ENCODE measurements around the gene NSG2. TPM values are rescaled to one million over a fixed set of nuclear protein-coding genes. Genes with fewer than 3 reads are reported as not detected.

NSG2 gene
- total and polyA plus RNA-seq, 2 of the 4 experiments (the other 2 are of a cell fraction) = not detected

- no peak overlapping the region for H2AK9ac ChIP-seq (replicated peaks; ENCODE audit: low read depth, low read length, poor library complexity)
- H3K4ac ChIP-seq (ENCODE audit: low read depth, low read length) = no peak overlapping the region
- H3K4me3 ChIP-seq (ENCODE audit: insufficient read depth, low read depth, low read length) = no peak overlapping the region
- no peak overlapping the region for H3K18ac ChIP-seq (ENCODE audit: low read depth, low read length)
- WGBS, 2 experiments (ENCODE audit: extremely low coverage in 2 of 2, insufficient read length in 1 of 2) = 100% methylated on average over 1 of the region's 4 CpGs; no CpG with 5 or more reads in 1 of the 2 experiments
- no peaks in the 10 kb centered on the region for H3K27me3 ChIP-seq (ENCODE audit: control insufficient read depth, insufficient read depth, low read length)
- H3K9me1 ChIP-seq (ENCODE audit: insufficient read depth, low read length) = no peaks in the 10 kb centered on the region
- ATAC-seq (ENCODE audit: low read depth) (no peak), DNase-seq (no peak)
- no peak overlapping the region for H3K4me2 ChIP-seq (ENCODE audit: low read depth, low read length)
- H2AFZ ChIP-seq (replicated peaks; ENCODE audit: low read length, poor library complexity) = no peak overlapping the region
- H3K14ac ChIP-seq (replicated peaks; ENCODE audit: low read depth, low read length) = no peak overlapping the region
- H2BK20ac ChIP-seq (ENCODE audit: low read depth, low read length) = no peak overlapping the region
- H4K91ac ChIP-seq (ENCODE audit: insufficient read depth, low read depth, low read length) = no peak overlapping the region
- ChIA-PET POLR2A (ENCODE audit: unreplicated experiment) (no interaction called here), CTCF (interaction anchor here (1.3 kb wide), 1 partner anchor 11 kb away, joined by 5 read pairs; the partner anchor contains the start of gene NSG2)
- no peak overlapping the region for H3K23ac ChIP-seq (ENCODE audit: low read depth, low read length)
- dilution Hi-C loops (cut with HindIII; ENCODE audit: low sequenced_read_pairs, unreplicated experiment) = no loop called here
- H3K4me1 ChIP-seq (ENCODE audit: control insufficient read depth, insufficient read depth, low read length) = no peaks in the 10 kb centered on the region
- H2BK15ac ChIP-seq (ENCODE audit: low read depth, low read length) = no peak overlapping the region
- in situ Hi-C loops (cut with MboI; ENCODE audit: low sequenced_read_pairs) = no loop called here
- TF ChIP-seq, protein P1, sequence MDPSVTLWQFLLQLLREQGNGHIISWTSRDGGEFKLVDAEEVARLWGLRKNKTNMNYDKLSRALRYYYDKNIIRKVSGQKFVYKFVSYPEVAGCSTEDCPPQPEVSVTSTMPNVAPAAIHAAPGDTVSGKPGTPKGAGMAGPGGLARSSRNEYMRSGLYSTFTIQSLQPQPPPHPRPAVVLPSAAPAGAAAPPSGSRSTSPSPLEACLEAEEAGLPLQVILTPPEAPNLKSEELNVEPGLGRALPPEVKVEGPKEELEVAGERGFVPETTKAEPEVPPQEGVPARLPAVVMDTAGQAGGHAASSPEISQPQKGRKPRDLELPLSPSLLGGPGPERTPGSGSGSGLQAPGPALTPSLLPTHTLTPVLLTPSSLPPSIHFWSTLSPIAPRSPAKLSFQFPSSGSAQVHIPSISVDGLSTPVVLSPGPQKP (IDR thresholded peaks at IDR 0.05; ENCODE audit: borderline replicate concordance, low read depth, low read length) = no peak
- TF ChIP-seq SMC3 (IDR thresholded peaks at IDR 0.05; ENCODE audit: low read depth, low read length) (no peak), RFX5 (IDR thresholded peaks at IDR 0.05; ENCODE audit: low read depth, low read length) (no peak), MXI1 (IDR thresholded peaks at IDR 0.05; ENCODE audit: borderline replicate concordance, low read depth, low read length) (no peak), CEBPB (IDR thresholded peaks at IDR 0.05; ENCODE audit: low read depth, low read length) (no peak), USF2 (IDR thresholded peaks at IDR 0.05; ENCODE audit: low read depth, low read length) (no peak), FOS (IDR thresholded peaks at IDR 0.05; ENCODE audit: low read depth, low read length) (no peak), CHD1 (IDR thresholded peaks at IDR 0.05; ENCODE audit: low read depth, low read length) (no peak)
- TF ChIP-seq, protein P2, sequence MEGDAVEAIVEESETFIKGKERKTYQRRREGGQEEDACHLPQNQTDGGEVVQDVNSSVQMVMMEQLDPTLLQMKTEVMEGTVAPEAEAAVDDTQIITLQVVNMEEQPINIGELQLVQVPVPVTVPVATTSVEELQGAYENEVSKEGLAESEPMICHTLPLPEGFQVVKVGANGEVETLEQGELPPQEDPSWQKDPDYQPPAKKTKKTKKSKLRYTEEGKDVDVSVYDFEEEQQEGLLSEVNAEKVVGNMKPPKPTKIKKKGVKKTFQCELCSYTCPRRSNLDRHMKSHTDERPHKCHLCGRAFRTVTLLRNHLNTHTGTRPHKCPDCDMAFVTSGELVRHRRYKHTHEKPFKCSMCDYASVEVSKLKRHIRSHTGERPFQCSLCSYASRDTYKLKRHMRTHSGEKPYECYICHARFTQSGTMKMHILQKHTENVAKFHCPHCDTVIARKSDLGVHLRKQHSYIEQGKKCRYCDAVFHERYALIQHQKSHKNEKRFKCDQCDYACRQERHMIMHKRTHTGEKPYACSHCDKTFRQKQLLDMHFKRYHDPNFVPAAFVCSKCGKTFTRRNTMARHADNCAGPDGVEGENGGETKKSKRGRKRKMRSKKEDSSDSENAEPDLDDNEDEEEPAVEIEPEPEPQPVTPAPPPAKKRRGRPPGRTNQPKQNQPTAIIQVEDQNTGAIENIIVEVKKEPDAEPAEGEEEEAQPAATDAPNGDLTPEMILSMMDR (conservative IDR thresholded peaks at IDR 0.05; ENCODE audit: low read depth, low read length) = no peak
- no peaks in the 10 kb centered on the region for H3K9me3 ChIP-seq (ENCODE audit: control insufficient read depth, insufficient read depth, low read length)
- no peak overlapping the region for H3K56ac ChIP-seq (ENCODE audit: extremely low read depth, insufficient read depth, low read length)
- H3K9ac ChIP-seq (ENCODE audit: low read depth, low read length) = no peak overlapping the region
- H3K36me3 ChIP-seq (ENCODE audit: control insufficient read depth, insufficient read depth, low read length) = no peaks in the 10 kb centered on the region
- no peak overlapping the region for H4K8ac ChIP-seq (ENCODE audit: low read depth in 2 of 2, low read length in 2 of 2)
- H2AK5ac ChIP-seq (ENCODE audit: low read depth, low read length) = no peak overlapping the region
- BruUV-seq (replicated peaks) = no TSS peak
- no peak overlapping the region for H4K5ac ChIP-seq (ENCODE audit: low read depth, low read length)
- intact Hi-C loops (cut with micrococcal nuclease) = no loop called here
- H2BK5ac ChIP-seq (ENCODE audit: low read depth, low read length, poor library complexity, severe bottlenecking) = no peak overlapping the region
- no peak overlapping the region for H2BK120ac ChIP-seq (ENCODE audit: low read depth, low read length)
- H3K79me1 ChIP-seq (ENCODE audit: low read depth in 1 of 2, low read length in 2 of 2) = no peaks in the 10 kb centered on the region
- no peaks in the 10 kb centered on the region for H4K20me1 ChIP-seq (ENCODE audit: insufficient read depth, low read length)
- H3K27ac ChIP-seq (ENCODE audit: insufficient read depth, low read length) = no peak overlapping the region
Observed at GRCh38 chr5:174056064-174056847, 10.8 kb downstream of the NSG2 start.
